Cardiac septum (tissue), 1 donor: ENCODE data around the gene CDCA8. TPM values are rescaled to one million over a fixed set of nuclear protein-coding genes. Genes with fewer than 3 reads are reported as not detected.
"Not testable (repeated sequence)": the region's sequence is repeated elsewhere in the genome, so short reads cannot be mapped to it uniquely, and the experiment has no call there.

Experiments used
- DNase-seq: peaks from one replicate; pipeline ENCODE4 v3.0.0-alpha.2; 2020; ENCODE audit warnings: low spot score
- intact Hi-C: fragments of 100-400 bp; cut with DNase I; formaldehyde crosslinking; loops from one replicate; pipeline ENCODE4 v1.14.0; 2022
- total RNA-seq: library from RNA; stranded (reverse); fragmentation: NEBNext Ultra II Directional; extraction: Animal tissue kit (Norgen Biotek cat#: 25700); gene quantifications from one replicate; pipeline ENCODE4 v1.2.1, GENCODE V29; 2021
- donor health status: DM: no; HTN: no; CAD: no.

The CDCA8 gene
- total RNA-seq, 1 donor from 2014 or later, result 0.27 TPM

DNA sequence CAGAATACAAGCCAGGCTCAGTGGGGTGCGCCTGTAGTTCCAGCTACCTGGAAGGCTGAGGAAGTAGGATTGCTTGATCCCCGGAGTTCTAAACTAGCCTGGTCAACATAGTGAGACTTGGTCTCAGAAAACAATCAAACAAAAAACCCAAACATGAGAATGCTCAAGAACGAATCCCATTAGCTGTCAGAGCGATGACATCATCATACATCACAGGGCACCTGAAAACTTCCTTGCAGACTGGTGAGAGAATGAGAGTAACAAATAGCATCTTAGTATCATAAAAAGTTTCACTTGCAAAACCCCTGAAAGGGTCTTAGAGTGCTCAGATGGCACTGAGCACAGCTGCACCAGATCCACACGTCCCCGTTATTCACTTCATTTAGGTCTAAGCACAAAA, 21.1 kb upstream of the CDCA8 start:
- intact Hi-C loops, result no loop called here

DNA sequence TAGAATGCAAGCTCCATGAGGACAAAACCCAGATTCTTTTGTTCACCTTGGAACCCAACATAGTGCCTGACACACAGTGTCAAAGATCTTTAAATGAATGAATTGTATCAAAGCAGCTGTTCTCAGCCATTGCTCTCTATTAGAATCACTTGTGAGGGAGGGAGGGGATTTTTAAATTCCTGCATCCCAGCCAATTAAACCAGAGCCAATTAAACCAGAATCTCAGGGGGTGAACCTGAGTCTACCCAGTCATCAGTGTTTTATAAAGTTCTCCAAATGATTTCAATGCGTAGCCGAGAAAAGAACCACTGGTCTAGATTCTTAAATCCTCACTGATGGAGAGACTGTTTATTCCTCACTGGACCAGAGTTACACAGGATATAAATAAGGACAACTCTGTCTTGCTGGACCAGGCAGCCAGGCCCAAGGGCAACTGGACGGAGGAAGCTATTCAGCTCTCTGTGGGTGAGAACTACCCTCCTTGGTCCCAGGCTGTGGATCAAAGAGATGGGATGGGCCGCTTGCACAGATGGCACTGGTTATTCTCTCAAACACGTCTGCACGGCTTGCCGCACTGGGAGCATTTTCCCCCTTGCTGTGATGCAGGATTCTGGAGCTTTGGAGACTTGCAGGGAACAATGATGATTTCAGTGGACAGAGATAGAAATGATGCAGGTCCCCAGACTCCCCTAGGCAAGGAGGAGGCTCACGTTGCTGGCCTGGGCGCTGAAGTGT, 20.0 kb upstream of the CDCA8 start:
- no peak for DNase-seq
- intact Hi-C loops, result no loop called here

More for the DNA sequence above, 21.1 kb upstream of the CDCA8 start:
- no peak for DNase-seq

DNA sequence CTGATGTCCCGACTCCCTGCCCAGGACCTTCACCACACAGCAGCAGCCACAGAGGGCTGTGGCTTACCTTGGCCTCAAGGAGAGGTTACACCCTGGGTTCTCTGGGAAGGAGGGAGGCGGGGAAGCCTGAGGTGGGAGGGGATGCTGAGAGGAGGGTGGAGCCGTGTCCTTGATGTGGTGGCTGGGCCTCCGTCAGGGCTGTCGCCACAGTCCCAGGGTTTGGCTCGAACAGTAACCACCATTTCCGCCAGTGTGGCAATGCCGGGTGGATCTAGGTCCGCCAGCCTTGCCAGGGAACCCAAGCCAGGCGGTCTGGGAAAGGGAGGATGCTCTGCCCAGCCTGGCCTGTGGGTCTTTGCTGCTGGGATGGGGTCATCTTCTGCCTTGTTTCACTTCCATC, 18.4 kb upstream of the CDCA8 start:
- DNase-seq, result no peak
- intact Hi-C loops, result no loop called here

DNA sequence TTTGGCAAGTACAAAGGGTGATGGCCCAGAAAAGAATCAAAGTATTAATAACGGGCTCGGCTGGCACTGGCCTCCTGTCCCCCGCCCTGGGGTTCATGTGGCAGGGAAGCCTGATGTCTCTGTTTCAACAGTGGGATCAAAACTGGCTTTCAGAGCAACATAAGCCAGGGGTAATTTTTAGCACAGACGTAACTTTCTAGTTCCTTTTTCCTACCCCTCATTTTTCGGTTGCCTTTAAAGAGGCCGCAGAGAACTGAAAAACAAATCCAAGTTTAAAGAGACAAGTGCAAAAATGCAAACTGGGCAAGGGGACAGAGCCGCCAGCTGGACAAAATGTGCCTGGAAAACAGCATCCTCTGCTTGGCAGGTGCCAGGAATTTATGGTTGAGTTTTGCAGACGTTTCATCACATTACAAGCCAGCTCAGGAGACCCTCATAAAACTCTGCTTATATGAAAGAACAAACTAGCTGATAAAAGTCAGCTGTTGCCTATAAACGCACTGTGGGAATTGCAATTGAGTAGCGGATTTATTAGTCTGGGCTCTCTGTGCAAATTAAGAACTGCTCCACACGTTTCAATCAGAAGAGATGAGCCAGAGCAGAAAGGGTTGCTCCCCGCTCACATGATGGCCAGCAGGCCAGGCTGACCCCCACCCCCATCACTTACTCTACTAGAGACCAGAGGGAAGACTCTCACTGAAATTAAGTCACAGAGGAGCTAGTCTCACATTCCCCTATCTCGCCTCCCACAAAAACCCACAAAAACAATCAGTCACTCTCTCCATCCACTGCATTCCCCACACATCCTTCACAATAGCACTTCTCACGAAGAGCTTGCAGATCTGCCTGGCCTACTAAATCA, 15.8 kb upstream of the CDCA8 start:
- DNase-seq, result no peak
- intact Hi-C loops, result loop anchor here (5.0 kb wide), 1 partner anchor 224 kb away; no protein-coding TSS in a partner anchor

DNA sequence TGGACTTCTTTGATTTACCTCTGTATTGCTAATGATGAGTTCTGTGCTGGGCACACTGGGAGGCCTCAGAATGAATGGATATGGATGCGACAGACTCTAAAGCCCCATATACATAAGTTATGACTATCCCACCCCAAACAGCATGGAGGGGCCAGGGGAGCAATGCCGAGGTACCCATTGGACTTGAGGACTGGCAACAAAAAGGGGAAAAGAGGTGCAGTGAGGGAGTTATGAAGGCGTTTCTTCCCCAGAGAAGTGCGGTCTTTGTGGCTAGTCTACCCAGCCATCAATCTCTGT, 15.2 kb upstream of the CDCA8 start:
- intact Hi-C loops, result loop anchor here (5.0 kb wide), 1 partner anchor 225 kb away; no protein-coding TSS in a partner anchor
- no peak for DNase-seq

DNA sequence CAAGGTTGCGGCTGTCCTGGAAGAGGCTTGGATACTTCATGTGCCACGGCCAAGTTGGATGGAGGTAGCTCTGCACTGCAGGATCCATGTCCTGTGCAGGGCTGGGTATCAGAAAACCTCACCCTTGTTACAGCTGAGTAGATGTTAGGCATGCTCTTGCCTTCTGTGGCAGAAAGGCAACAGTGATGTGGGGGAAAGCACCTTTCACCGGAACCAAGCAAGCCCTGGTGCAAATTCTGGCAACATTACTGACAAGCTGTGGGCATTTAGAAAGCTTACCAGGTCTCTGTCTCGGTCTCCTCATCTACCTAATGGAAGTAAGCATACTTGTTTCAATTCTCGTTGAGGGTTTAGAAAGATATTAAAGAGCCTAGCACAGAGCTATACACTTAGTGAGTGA, 14.5 kb upstream of the CDCA8 start:
- no peak for DNase-seq
- intact Hi-C loops, result loop anchor here (5.0 kb wide), 1 partner anchor 226 kb away; no protein-coding TSS in a partner anchor

DNA sequence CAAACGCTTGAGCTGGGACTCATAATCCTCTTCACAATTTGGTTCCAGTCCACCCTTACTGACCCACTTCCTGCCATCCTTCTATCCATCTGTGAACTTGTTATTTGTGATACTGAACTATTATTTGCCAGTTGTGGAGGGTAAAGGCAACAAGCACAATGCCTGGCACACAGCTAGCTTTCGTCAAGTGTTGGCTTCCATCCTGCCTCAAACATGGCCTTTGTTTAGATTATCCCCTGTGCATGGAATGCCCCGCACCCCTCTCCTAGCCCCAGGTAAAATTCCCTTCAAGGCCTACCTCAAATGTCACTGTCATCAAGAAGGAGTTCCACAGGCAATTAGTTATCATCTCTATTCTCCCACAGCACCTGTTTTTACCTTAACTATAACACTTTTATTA, 11.4 kb upstream of the CDCA8 start:
- intact Hi-C loops, result loop anchor here (5.0 kb wide), 1 partner anchor 119 kb away; no protein-coding TSS in a partner anchor
- no peak for DNase-seq

DNA sequence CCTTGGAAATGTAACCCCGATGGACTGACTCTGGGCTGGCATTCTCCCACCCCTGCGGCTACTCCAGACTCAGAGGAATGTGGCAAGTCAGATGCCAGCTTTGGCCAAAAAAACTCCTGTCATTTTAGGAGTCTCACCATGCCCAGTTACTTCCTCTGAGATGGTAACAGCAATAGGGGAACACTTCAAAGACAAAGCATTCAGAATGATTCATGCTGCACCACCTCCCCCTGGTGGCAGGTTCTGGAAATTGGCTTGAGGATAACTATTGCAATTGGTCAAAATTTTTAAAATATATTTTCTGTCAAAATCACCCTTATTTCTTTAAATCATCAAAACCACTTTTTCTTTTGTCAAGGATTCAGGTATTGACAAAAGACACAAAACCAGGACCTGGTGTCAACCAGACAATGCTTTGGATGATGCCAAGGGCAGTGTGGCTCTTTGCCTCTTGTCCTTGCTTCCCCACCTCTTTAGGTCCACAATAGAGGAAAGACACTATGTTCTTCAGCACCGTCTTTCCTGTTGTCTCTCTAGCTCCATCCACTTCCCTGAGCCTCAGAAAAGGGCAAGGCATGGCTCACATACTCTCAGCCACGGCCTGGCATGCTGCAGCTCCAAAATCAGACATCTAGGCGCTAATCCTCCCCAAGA, 9.9 kb upstream of the CDCA8 start:
- DNase-seq, result no peak
- intact Hi-C loops, result loop anchor here (2.0 to 5.0 kb wide), 2 partner anchors 80 to 120 kb away; no protein-coding TSS in a partner anchor

DNA sequence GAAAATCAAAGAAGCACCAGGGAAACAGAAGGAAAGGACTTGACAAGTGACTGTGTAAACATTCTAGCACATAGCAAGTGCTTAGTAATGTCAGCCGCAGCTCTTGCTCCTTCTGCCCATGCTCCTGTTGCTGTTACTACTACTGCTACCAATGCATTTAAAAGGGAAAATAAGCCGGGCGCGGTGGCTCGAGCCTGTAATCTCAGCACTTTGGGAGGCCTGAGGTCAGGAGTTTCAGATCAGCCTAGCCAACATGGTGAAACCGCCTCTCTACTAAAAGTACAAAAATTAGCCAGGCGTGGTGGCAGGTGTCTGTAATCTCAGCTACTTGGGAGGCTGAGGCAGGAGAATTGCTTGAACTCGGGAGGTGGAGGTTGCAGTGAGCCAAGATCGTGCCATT, 8.1 kb upstream of the CDCA8 start:
- not testable (repeated sequence) for DNase-seq

DNA sequence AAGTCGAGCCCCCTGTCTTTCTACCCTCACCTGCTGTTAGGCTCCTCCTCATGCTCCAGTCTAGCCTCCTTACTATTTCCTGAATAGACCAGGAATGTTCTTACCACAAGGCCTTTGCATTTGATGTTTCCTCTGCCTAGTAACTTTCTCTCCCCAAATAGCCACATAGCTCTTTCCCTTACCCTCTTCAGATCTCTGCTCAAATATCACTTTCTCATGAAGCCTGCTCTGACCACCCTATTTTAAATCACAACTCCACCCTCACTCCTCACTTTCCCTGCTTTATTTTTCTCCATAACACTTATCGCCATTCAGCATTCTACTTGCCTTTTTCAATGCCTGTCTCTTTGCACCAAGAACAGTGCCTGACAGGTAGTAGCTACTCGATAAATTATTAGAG, 6.6 kb upstream of the CDCA8 start:
- intact Hi-C loops, result no loop called here
- DNase-seq, result no peak

More for the DNA sequence above, 8.1 kb upstream of the CDCA8 start:
- intact Hi-C loops, result loop anchor here (5.0 kb wide), 1 partner anchor 122 kb away; no protein-coding TSS in a partner anchor

DNA sequence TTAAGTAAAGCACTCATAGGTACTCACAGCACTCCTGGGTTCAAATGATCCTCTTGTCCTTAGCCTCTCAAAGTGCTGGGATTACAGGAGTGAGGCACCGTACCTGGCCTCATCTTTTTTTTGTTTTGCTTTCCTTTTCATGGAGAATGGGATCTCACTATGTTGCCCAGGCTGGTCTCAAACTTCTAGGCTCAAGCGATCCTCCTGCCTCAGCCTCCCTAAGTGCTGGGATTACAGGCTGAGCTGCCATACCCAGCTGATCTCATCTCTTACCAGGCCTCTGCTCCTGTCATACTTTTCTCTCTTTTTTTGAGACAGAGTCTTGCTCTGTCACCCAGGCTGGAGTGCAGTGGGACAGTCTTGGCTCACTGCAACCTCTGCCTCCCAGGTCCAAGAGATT, 4.6 kb upstream of the CDCA8 start:
- DNase-seq, intact Hi-C loops: not testable (repeated sequence)

DNA sequence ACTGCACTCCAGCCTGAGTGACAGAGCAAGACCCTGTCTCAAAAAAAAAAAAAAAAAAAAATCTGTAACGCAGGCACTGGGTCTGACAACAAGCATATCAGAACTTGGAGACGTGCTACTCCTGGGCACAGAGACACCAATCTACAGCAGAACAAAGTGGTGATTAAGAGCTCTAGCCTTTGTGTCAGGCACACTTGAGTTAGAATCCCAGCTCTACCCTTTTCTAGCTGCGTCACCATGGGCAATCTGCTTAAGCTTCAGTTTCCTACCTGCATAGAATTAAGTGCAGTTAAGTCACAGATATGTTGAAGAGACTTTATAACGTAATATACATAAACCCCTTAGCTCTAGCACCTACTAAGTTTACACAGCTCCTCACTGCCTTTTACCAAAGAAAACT, 3.4 kb upstream of the CDCA8 start:
- no peak for DNase-seq
- intact Hi-C loops, result no loop called here

DNA sequence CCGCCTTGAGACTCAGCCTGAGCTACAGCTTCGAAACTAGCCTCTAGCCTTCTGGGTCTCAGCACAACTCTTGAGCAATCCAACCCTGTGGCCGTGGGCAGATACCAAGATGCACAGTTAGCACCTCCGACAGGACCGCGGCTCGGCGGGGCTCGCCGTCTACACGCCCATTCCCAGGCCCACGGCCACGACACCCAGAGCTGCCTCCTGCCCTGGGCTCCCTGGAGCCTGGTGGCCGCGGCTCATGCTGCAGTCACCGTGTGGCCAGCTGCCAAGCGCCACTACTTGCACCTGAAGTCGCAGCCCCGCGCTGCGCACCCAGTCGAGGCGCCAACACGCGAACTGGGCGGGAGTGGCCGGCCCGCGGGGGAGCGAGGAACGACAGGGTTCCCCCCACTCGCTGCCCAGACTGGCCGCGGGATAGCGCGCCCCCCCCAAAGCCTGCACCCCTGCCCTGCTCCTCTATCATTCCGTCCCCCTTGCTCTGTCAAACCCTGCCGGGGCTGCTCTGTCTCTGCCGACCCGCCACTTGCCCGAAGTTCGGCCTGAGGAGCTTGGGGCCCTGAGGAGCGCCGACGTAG, 729 bp upstream of the CDCA8 start:
- DNase-seq, result no peak
- intact Hi-C loops, result loop anchor here (2.0 to 5.0 kb wide), 4 partner anchors 116 to 256 kb away; partner anchors contain the start of genes C1orf122, INPP5B, MTF1 and YRDC

DNA sequence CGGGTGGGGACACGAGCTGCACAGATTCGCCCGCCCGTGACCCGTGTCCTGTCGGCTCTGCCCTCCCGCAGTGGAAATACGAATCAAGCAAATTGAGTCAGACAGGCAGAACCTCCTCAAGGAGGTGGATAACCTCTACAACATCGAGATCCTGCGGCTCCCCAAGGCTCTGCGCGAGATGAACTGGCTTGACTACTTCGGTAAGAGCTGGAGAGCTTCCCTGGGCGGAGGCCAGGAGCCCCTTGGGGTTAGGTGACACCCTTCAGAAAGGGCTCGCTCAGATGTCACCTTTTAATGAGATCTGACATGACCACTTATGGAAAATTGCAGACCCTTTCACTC, 489 bp downstream of the CDCA8 start:
- DNase-seq, result no peak
- intact Hi-C loops, result loop anchor here (5.0 kb wide), 3 partner anchors 114 to 254 kb away; partner anchors contain the start of genes C1orf122, INPP5B, YRDC and ZC3H12A

DNA sequence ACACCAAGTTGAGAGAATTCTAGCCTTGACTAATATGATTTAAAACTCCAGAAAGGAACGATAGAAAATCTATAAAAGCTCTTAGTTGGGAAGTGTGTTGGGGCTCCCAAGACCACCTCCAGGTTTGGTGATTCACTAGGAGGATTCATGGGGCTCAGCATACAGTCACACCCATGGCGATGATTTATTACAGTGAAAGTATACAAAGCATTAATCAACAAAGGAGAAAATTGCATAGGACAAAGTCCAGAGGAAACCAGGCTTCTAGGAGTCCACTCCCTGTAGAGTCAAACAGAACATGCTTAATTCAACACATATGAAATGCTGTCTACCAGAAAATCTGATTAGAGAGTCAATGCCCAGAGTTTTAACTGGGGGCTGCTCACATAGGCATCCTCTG, 4.8 kb downstream of the CDCA8 start:
- intact Hi-C loops, result no loop called here
- no peak for DNase-seq

DNA sequence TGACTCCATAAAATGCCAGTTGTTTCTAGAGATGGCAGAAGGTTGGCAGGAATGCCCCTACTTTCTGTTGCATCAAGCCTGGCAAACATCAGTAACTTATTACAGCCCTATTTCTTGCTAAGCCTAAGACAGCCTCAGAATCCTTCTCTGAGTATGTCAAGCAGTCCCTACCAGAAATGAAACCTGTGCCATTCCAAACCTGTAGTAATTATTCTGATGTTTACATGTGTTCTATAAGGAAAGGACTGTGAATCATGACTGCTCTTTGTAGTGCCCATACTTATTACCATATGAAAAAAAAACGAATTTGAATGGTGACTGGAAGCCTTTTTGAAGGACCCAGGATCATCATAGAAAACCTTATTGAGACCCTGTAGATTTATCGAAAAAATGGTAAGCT, 5.4 kb downstream of the CDCA8 start:
- DNase-seq, result no peak
- intact Hi-C loops, result no loop called here

DNA sequence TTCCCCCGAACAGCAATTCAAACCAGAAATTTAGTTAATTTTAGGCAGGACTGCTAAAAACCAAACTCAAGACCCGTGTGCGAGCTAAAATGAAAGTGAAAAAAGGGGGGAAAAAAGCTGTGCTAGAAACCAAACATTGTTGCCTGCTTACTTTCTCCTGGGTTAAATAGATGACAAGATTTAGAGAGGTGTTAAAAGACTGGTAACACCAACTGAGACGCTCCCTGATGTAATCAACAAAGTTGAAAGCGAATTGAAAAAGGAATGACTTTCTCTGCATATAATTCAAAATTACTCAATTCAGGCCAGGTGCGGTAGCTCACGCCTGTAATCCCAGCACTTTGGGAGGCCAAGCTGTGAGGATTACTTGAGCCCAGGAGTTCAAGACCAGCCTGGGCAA, 6.8 kb downstream of the CDCA8 start:
- no peak for DNase-seq
- intact Hi-C loops, result no loop called here

DNA sequence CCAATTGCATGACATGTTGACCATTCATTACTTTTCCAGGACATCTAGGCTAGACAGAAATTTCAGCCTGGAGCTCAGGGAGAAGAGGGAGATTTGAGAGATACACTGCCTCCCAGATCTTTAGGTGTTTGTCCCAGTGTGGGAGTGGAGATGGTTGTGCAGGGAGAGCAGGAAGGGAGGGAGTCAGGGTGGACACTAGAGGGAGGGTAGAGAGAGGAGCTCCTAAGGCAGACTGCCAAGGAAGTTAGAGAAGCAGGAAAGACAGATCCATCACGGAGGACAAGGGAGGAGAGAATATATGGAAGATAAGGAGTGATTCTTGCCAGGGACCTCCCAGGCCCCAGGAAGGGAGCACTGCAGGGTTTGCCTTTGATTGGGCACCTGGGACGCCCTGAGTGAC, 8.7 kb downstream of the CDCA8 start:
- DNase-seq, result no peak
- intact Hi-C loops, result no loop called here

DNA sequence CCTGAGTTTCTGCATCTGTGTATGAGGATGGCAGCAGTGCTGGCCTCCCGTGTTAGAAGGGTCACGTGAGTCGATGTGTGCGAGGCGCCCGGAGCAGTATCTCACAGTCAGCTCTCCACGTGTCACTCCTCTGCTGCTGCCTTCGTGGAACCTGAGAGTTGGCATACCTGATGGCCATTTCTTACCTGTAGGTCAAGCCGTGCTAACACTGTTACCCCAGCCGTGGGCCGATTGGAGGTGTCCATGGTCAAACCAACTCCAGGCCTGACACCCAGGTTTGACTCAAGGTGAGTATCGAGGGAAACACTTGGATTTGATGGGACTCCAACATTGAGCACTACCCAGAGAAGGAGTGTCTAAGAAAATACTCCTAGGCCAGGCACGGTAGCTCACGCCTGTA, 10.7 kb downstream of the CDCA8 start:
- intact Hi-C loops, result no loop called here
- DNase-seq, result no peak

DNA sequence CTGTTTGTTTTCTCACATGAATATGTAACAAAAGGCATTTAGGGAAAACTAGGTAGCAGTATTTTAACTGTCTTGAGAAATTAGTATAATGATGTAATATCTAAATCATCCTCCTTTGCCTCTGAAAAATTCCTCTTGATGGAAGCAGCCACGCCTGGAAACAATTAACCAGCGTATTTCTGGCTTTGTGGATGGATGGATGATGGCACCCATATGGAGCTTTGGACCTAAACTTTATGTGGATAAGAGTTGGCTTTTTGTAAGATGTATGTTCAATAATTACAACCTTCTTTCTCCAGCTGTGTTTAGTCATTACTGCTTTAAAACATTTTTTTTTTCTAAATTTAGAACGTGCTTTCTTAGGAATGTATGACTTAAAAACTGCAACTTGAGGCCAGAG, 12.7 kb downstream of the CDCA8 start:
- intact Hi-C loops, result no loop called here
- no peak for DNase-seq
